Muscle of leg (tissue), 11 donors: ENCODE results near the gene S100A7A. TPM values are rescaled to one million over a fixed set of nuclear protein-coding genes. Genes with fewer than 3 reads are reported as not detected.

Experiments
- DNase-seq: peaks from one replicate; pipeline ENCODE4 v3.0.0; 2013
- H3K27ac ChIP-seq: one replicate; pipeline ENCODE4 v1.5.1; 2013; ENCODE audit warnings: mild to moderate bottlenecking, low read length, control low read depth
- H3K27me3 ChIP-seq: one replicate; pipeline ENCODE4 v1.6.1; 2013; ENCODE audit warnings: low read length; ENCODE audit not compliant: control insufficient read depth, insufficient read depth
- H3K36me3 ChIP-seq: one replicate; pipeline ENCODE4 v1.6.1; 2013; ENCODE audit warnings: low read length; ENCODE audit not compliant: control insufficient read depth, insufficient read depth
- H3K4me1 ChIP-seq: one replicate; pipeline ENCODE4 v1.6.1; 2013; ENCODE audit warnings: low read length; ENCODE audit not compliant: control insufficient read depth, insufficient read depth
- H3K4me3 ChIP-seq: one replicate; pipeline ENCODE4 v1.5.1; 2013; ENCODE audit warnings: low read length, control low read depth
- H3K9me3 ChIP-seq: replicated peaks from 2 replicates; pipeline ENCODE4 v1.6.1; 2013; ENCODE audit warnings: low read depth, low read length; ENCODE audit not compliant: control insufficient read depth
- WGBS: methylation state at CpG from one replicate; pipeline ENCODE4 v1.1.5; 2013; ENCODE audit warnings: missing lambda C conversion rate; ENCODE audit not compliant: insufficient coverage; 5-methylcytosine and 5-hydroxymethylcytosine counted together
- polyA plus RNA-seq, 8 donors: library from polyadenylated mRNA; unstranded; fragments of 120-200 nt; gene quantifications; one replicate each; pipeline versions ENCODE4 v1.2.1 to v1.2.3, GENCODE V29; 2013; ENCODE audit warnings: inconsistent platforms in 1 of 8, low replicate concordance in 1 of 8; ENCODE audit not compliant: insufficient read length in 8 of 8, insufficient read depth in 1 of 8
- total RNA-seq: library from RNA; stranded (reverse); fragments of 120-200 nt; gene quantifications from one replicate; pipeline ENCODE4 v1.2.4, GENCODE V29; 2013

S100A7A gene
- total and polyA plus RNA-seq, 9 donors: not detected

GRCh38 chr1:153394391-153394790, 21.9 kb upstream of the S100A7A start:
- H3K27ac ChIP-seq: no peak overlapping the region
- no peaks in the 10 kb centered on the region for H3K4me1 ChIP-seq
- no peaks in the 10 kb centered on the region for H3K36me3 ChIP-seq
- H3K9me3 ChIP-seq: no peaks in the 10 kb centered on the region
- no peak overlapping the region for H3K4me3 ChIP-seq
- H3K27me3 ChIP-seq: peaks cover 3% of the 10 kb centered on the region
- no peak for DNase-seq
- WGBS: 65% methylated on average over 4 of the region's 5 CpGs

- no peak for DNase-seq
- Histone ChIP-seq H3K4me1 (no peaks in the 10 kb centered on the region), H3K27ac (no peak overlapping the region)
These were observed 21.1 kb upstream of the S100A7A start for GRCh38 chr1:153395136-153395685.

DNA sequence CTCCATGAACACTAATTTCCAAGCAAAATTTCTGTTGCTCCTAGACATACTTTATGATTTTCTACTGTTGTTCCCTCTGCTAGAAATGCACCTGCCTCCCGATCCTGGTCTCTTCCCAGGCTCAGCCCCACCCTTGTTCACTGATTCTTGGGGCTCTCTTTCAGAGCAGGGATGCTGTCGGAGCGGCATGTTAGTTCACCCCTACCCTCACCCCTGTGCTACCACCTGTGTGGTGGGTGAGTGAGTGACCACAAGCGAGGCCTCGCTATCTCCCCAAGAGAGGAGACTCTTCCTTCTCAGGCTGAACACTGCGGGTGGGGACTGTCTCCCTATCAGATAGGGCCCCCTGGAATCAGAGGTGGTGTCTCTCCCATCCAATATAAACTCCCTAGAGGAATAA, 20.5 kb upstream of the S100A7A start:
- H3K36me3 ChIP-seq: no peaks in the 10 kb centered on the region
- no peaks in the 10 kb centered on the region for H3K9me3 ChIP-seq
- no peak for DNase-seq
- no peaks in the 10 kb centered on the region for H3K4me1 ChIP-seq
- no peak overlapping the region for H3K27ac ChIP-seq
- peaks cover 3% of the 10 kb centered on the region for H3K27me3 ChIP-seq
- WGBS: 71% methylated on average over 1 of the region's 6 CpGs
- H3K4me3 ChIP-seq: no peak overlapping the region

More at GRCh38 chr1:153395136-153395685, 21.1 kb upstream of the S100A7A start:
- Histone ChIP-seq H3K27me3 (peaks cover 3% of the 10 kb centered on the region), H3K4me3 (no peak overlapping the region), H3K36me3 (no peaks in the 10 kb centered on the region), H3K9me3 (no peaks in the 10 kb centered on the region)
- 72% methylated on average over 7 of the region's 7 CpGs for WGBS

GRCh38 chr1:153396461-153396860, 19.9 kb upstream of the S100A7A start:
- Histone ChIP-seq H3K9me3 (no peaks in the 10 kb centered on the region), H3K4me3 (no peak overlapping the region), H3K27ac (no peak overlapping the region), H3K27me3 (peaks cover 3% of the 10 kb centered on the region), H3K4me1 (no peaks in the 10 kb centered on the region), H3K36me3 (no peaks in the 10 kb centered on the region)
- WGBS: 80% methylated on average over 1 of the region's 6 CpGs
- DNase-seq: no peak

DNA sequence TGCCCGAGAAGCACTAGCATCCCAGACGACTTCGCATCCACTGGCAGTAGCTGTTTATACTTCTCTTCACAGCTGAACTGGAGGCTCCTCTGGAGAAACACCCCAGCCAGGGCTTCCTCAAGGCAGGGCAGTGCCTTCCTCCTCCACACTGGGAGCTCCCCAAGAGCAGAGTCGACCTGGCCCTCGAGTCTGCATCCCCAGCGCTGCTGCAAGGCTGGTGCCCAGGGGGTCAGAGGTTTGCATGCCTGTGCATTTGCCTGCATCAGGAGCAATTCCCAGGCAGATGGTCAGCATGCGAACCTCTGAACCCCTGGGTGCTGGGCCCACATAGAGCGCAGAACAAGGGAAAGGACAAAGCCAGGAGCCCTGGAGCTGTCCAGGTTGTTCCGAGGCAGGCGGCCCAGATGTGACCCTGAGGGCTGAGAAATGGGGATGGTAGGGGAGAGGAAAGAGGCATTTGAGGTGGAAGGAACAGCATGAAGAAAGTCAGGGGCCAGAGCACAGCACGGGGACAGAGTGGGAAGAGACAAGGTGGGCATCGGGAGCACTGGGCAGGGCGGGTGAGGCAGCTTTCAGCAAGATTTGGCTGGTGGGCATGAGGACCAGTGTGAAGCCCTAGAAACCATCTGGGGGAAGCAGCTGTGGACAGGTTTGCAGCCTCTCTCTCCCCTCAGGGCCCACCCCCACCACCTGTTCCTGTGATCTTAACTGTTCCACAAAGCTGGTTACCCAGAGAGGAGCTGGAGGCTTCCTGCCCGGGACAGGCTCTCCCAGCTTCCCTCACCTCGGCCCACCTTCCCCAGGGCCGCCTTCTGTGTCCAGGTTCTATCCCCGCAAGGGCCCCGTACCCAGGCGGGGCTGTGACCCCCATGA, 19.0 kb upstream of the S100A7A start:
- WGBS: 83% methylated on average over 16 of the region's 19 CpGs
- H3K4me3 ChIP-seq: no peak overlapping the region
- DNase-seq: no peak
- H3K9me3 ChIP-seq: no peaks in the 10 kb centered on the region
- no peaks in the 10 kb centered on the region for H3K4me1 ChIP-seq
- no peaks in the 10 kb centered on the region for H3K36me3 ChIP-seq
- no peak overlapping the region for H3K27ac ChIP-seq
- H3K27me3 ChIP-seq: peaks cover 5% of the 10 kb centered on the region

DNA sequence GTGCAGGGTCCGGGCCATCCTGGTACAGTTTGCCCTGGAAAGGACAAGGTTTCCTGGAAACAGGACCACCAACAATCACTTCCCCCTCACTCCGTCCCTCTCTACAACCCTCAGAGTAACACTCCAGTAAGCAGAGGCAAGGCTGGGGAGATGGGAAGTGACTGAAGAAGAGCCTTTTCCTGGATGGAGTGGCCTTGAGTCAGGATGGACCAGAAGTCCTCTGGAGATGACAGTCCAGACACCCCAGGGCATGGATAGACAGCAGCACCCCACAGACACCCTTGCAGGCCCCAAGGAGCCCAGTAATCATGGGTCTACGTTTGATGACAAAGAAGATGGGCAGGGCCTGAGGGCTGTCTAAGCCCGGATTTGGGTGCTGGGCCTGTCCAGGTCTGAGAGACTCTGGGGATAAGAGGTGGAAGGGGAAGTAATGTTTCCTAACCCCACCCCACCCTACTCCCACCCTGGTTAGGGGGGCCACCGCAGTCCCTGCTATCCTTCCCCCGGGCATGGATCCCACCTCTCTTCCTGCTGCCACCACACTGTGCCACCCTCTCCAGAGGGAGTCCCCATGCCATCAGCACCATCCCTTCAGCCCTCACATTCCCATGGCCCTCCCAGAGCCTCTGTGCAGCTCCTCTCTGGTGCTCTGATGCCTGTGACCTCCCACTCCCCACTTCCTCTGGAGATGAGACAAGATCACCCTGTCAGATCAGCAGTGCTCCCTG, 18.2 kb upstream of the S100A7A start:
- Histone ChIP-seq H3K9me3 (no peaks in the 10 kb centered on the region), H3K4me3 (no peak overlapping the region)
- 97% methylated on average over 2 of the region's 6 CpGs for WGBS

DNA sequence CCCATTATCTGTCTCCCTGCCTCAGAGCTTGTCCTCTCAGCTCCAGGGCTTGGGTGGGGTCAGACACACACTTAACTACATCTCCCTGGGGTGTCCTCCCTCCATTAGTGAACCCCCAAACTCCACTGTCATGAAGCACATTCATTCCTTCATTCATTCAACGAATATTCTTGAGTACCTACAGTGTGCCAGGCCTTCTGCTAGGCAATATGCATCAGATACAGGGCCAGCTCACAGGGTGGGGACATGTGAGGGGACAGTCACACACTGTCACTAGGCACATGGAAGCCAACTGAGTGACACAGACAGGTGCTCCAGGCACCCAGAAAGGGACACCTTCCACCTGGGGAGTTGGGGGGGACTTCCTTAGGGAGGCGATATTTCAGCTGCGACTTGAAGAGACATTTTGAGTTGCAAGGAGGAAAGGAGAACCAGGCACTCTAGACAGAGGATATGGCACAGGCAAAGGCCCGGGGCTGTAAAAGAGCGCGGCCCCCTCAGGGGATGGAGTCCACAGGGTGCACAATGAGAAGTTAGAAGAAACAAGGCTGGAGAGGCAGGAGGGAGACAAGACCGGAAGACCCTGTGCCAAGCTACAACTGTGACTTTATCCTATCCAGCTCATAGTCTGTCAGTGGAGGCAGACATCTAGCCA, 16.8 kb upstream of the S100A7A start:
- no peak overlapping the region for H3K27ac ChIP-seq
- H3K36me3 ChIP-seq: no peaks in the 10 kb centered on the region
- WGBS: 87% methylated on average over 5 of the region's 7 CpGs
- H3K4me3 ChIP-seq: no peak overlapping the region
- H3K9me3 ChIP-seq: no peaks in the 10 kb centered on the region
- H3K4me1 ChIP-seq: no peaks in the 10 kb centered on the region
- DNase-seq: no peak
- H3K27me3 ChIP-seq: peaks cover 6% of the 10 kb centered on the region

More for the DNA sequence above, 18.2 kb upstream of the S100A7A start:
- no peak for DNase-seq
- Histone ChIP-seq H3K4me1 (no peaks in the 10 kb centered on the region), H3K27me3 (peaks cover 6% of the 10 kb centered on the region), H3K36me3 (no peaks in the 10 kb centered on the region), H3K27ac (no peak overlapping the region)

DNA sequence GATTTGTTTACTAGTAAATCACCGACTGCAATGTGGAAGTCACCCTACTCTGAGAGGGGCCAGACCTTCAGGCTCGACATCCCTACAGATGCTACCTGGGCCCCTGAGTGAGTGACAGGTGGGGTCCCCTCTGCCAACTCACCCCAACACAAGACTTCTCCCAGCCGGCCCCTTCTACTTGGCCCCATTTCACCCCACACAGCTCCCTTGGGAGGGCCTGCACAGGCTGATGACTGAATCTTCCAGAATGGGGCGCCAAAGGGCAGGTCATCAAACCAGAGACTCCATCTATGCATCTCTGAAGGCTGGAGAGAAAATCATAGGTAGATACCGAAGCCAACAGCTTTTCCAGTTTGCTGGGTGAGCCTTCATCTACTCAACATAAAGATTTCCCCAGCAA, 16.1 kb upstream of the S100A7A start:
- Histone ChIP-seq H3K9me3 (no peaks in the 10 kb centered on the region), H3K27me3 (peaks cover 6% of the 10 kb centered on the region), H3K4me3 (no peak overlapping the region), H3K36me3 (no peaks in the 10 kb centered on the region), H3K27ac (no peak overlapping the region), H3K4me1 (no peaks in the 10 kb centered on the region)
- WGBS: 83% methylated on average over 1 of the region's 5 CpGs
- no peak for DNase-seq

GRCh38 chr1:153401461-153401860, 14.9 kb upstream of the S100A7A start:
- 83% methylated on average over 3 of the region's 9 CpGs for WGBS
- H3K4me1 ChIP-seq: no peaks in the 10 kb centered on the region
- H3K4me3 ChIP-seq: no peak overlapping the region
- H3K27ac ChIP-seq: no peak overlapping the region
- no peak for DNase-seq
- no peaks in the 10 kb centered on the region for H3K36me3 ChIP-seq
- H3K27me3 ChIP-seq: peaks cover 4% of the 10 kb centered on the region
- no peaks in the 10 kb centered on the region for H3K9me3 ChIP-seq

- Histone ChIP-seq H3K9me3 (no peaks in the 10 kb centered on the region), H3K4me1 (no peaks in the 10 kb centered on the region), H3K4me3 (no peak overlapping the region), H3K36me3 (no peaks in the 10 kb centered on the region), H3K27me3 (peaks cover 4% of the 10 kb centered on the region), H3K27ac (no peak overlapping the region)
- WGBS: 63% methylated on average over 1 of the region's 2 CpGs
- DNase-seq: no peak
These were observed 14.1 kb upstream of the S100A7A start for GRCh38 chr1:153402226-153402625.
